ENCODE measurements around the gene ANXA2.

GRCh38 chr15:60392986-60393790 is 4.6 kb downstream of the ANXA2 start:
- TF ChIP-seq MAX (IDR thresholded peaks at IDR 0.05; ENCODE audit: low read depth, low read length) (no peak), POLR2A (IDR thresholded peaks at IDR 0.05; ENCODE audit: extremely low read depth, insufficient read length) (no peak), CTCF (IDR thresholded peaks at IDR 0.05; ENCODE audit: low read depth, low read length) (no peak), MYC (IDR thresholded peaks at IDR 0.05; ENCODE audit: low read depth, low read length) (no peak)
